GM12878 (cell line): ENCODE data around the gene ZNF469.

Experiments
- CTCF ChIP-seq, 3 experiments: IDR thresholded peaks in 2 of 3; conservative IDR thresholded peaks in 1 of 3; 2 replicates each; pipeline ENCODE4 v1.5.1; 2011; ENCODE audit warnings: low read depth in 3 of 3, low read length in 3 of 3, mild to moderate bottlenecking in 3 of 3, control low read depth in 2 of 3, moderate library complexity in 2 of 3, inconsistent platforms in 1 of 3, mixed read lengths in 1 of 3; ENCODE audit not compliant: control insufficient read depth in 2 of 3, insufficient read depth in 1 of 3; ENCODE audit errors: extremely low read depth in 1 of 3
- SIN3A ChIP-seq: IDR thresholded peaks from 2 replicates; pipeline ENCODE4 v1.6.1; 2012; ENCODE audit warnings: low read depth, low read length, improper control_type of control experiment

- no peak for TF ChIP-seq CTCF (IDR thresholded peaks at IDR 0.05 in 2 of 3, conservative IDR thresholded peaks at IDR 0.05 in 1 of 3; ENCODE audit: control insufficient read depth in 2 of 3, extremely low read depth in 1 of 3, insufficient read depth in 1 of 3, low read depth in 3 of 3, low read length in 3 of 3)
- TF ChIP-seq SIN3A, result no peak
These were observed 22.0 kb downstream of the ZNF469 start for GRCh38 chr16:88404769-88405168.
